WTC11 (cell line): ENCODE measurements around the gene RPL15.

ENCODE experiments used
- CBFB ChIP-seq: sonication (generic); formaldehyde crosslinking; IDR thresholded peaks from 2 replicates; pipeline ENCODE4 v1.8.1; 2022; ENCODE audit warnings: mild to moderate bottlenecking, low read depth, missing genetic modification reagents
- IRF2 ChIP-seq: sonication (generic); formaldehyde crosslinking; IDR thresholded peaks from 2 replicates; pipeline ENCODE4 v1.8.0; 2022; ENCODE audit warnings: low read depth, missing genetic modification reagents, borderline replicate concordance
- NFATC4 ChIP-seq: fragments of 250-450 bp; sonication (Bioruptor Pico); IDR thresholded peaks from 2 replicates; pipeline ENCODE4 v1.9.0; 2021; ENCODE audit warnings: mild to moderate bottlenecking
- NFYB ChIP-seq: sonication (generic); formaldehyde crosslinking; conservative IDR thresholded peaks from 2 replicates; pipeline ENCODE4 v1.8.0; 2022; ENCODE audit warnings: low read depth, missing genetic modification reagents
- SP1 ChIP-seq: sonication (generic); formaldehyde crosslinking; conservative IDR thresholded peaks from 2 replicates; pipeline ENCODE4 v1.8.1; 2022; ENCODE audit warnings: missing genetic modification reagents
- TCF7 ChIP-seq: sonication (generic); formaldehyde crosslinking; IDR thresholded peaks from 2 replicates; pipeline ENCODE4 v1.8.0; 2022; ENCODE audit warnings: mild to moderate bottlenecking, low read depth, missing genetic modification reagents, moderate library complexity
- TF ChIP-seq, protein P1 (sequence below): fragments of 200-600 bp; IDR thresholded peaks from 2 replicates; pipeline ENCODE4 v1.8.0; 2022; ENCODE audit warnings: antibody characterized with exemption
- TF ChIP-seq, protein P2 (sequence below): sonication (generic); formaldehyde crosslinking; IDR thresholded peaks from 2 replicates; pipeline ENCODE4 v1.8.1; 2023; ENCODE audit warnings: mild to moderate bottlenecking, missing genetic modification reagents
- TF ChIP-seq, protein P3 (sequence below): sonication (generic); formaldehyde crosslinking; conservative IDR thresholded peaks from 2 replicates; pipeline ENCODE4 v1.8.1; 2022; ENCODE audit warnings: mild to moderate bottlenecking, missing genetic modification reagents

DNA sequence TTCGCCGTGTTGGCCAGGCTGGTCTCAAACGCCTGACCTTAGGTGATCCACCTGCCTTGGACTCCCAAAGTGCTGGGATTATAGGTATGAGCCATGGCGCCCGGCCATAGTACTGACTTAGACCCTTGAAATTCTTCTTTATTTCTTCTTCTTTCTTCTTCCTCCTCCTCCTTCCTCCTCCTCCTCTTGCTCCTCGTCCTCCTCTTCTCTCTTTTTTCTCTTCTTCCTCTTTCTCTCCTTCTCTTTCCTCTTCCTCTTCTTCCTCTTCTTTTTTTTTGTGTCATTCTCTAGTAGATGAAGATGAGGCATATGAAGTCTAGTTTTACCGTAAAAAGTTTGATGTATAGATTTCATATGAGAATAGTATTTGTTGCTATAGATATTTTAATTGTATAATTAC is 9.3 kb downstream of the RPL15 start:
- TF ChIP-seq IRF2 (CRISPR knock-in tag) (no peak), NFYB (CRISPR knock-in tag) (no peak), CBFB (CRISPR knock-in tag) (no peak), NFATC4 (no peak), TCF7 (CRISPR knock-in tag) (no peak), SP1 (CRISPR knock-in tag) (no peak)
- TF ChIP-seq, protein P1, sequence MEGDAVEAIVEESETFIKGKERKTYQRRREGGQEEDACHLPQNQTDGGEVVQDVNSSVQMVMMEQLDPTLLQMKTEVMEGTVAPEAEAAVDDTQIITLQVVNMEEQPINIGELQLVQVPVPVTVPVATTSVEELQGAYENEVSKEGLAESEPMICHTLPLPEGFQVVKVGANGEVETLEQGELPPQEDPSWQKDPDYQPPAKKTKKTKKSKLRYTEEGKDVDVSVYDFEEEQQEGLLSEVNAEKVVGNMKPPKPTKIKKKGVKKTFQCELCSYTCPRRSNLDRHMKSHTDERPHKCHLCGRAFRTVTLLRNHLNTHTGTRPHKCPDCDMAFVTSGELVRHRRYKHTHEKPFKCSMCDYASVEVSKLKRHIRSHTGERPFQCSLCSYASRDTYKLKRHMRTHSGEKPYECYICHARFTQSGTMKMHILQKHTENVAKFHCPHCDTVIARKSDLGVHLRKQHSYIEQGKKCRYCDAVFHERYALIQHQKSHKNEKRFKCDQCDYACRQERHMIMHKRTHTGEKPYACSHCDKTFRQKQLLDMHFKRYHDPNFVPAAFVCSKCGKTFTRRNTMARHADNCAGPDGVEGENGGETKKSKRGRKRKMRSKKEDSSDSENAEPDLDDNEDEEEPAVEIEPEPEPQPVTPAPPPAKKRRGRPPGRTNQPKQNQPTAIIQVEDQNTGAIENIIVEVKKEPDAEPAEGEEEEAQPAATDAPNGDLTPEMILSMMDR, result no peak
- TF ChIP-seq, protein P2, sequence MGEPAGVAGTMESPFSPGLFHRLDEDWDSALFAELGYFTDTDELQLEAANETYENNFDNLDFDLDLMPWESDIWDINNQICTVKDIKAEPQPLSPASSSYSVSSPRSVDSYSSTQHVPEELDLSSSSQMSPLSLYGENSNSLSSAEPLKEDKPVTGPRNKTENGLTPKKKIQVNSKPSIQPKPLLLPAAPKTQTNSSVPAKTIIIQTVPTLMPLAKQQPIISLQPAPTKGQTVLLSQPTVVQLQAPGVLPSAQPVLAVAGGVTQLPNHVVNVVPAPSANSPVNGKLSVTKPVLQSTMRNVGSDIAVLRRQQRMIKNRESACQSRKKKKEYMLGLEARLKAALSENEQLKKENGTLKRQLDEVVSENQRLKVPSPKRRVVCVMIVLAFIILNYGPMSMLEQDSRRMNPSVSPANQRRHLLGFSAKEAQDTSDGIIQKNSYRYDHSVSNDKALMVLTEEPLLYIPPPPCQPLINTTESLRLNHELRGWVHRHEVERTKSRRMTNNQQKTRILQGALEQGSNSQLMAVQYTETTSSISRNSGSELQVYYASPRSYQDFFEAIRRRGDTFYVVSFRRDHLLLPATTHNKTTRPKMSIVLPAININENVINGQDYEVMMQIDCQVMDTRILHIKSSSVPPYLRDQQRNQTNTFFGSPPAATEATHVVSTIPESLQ (CRISPR knock-in tag), result no peak
- TF ChIP-seq, protein P3, sequence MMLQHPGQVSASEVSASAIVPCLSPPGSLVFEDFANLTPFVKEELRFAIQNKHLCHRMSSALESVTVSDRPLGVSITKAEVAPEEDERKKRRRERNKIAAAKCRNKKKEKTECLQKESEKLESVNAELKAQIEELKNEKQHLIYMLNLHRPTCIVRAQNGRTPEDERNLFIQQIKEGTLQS, result no peak
